ENCODE measurements around the gene ADAMTS6.

ADAMTS6 gene

GRCh38 chr5:65104831-65105230 lies 376.9 kb downstream of the ADAMTS6 start:
- TF ChIP-seq FOXP2 (optimal IDR thresholded peaks at IDR 0.05; ENCODE audit: borderline replicate concordance, extremely low read depth, extremely low read length, insufficient read depth) (no peak), POLR2AphosphoS5 (IDR thresholded peaks at IDR 0.05; ENCODE audit: low read depth, low read length) (no peak), SIN3A (IDR thresholded peaks at IDR 0.05; ENCODE audit: borderline replicate concordance, insufficient read depth, low read length) (no peak), REST (IDR thresholded peaks at IDR 0.05; ENCODE audit: insufficient read depth in 1 of 2, low read depth in 2 of 2, low read length in 2 of 2) (no peak), TAF1 (IDR thresholded peaks at IDR 0.05; ENCODE audit: borderline replicate concordance, insufficient read depth, low read length) (no peak)

- no peak for TF ChIP-seq TAF1 (IDR thresholded peaks at IDR 0.05; ENCODE audit: borderline replicate concordance, insufficient read depth, low read length)
- no peak for TF ChIP-seq POLR2AphosphoS5 (IDR thresholded peaks at IDR 0.05; ENCODE audit: low read depth, low read length)
- no peak for TF ChIP-seq FOXP2 (optimal IDR thresholded peaks at IDR 0.05; ENCODE audit: borderline replicate concordance, extremely low read depth, extremely low read length, insufficient read depth)
- TF ChIP-seq REST (IDR thresholded peaks at IDR 0.05; ENCODE audit: insufficient read depth in 1 of 2, low read depth in 2 of 2, low read length in 2 of 2), result no peak
- no peak for TF ChIP-seq SIN3A (IDR thresholded peaks at IDR 0.05; ENCODE audit: borderline replicate concordance, insufficient read depth, low read length)
Observed at GRCh38 chr5:65103756-65104440, 377.8 kb downstream of the ADAMTS6 start.

GRCh38 chr5:65102976-65103711 lies 378.6 kb downstream of the ADAMTS6 start:
- no peak for TF ChIP-seq TAF1 (IDR thresholded peaks at IDR 0.05; ENCODE audit: borderline replicate concordance, insufficient read depth, low read length)
- no peak for TF ChIP-seq FOXP2 (optimal IDR thresholded peaks at IDR 0.05; ENCODE audit: borderline replicate concordance, extremely low read depth, extremely low read length, insufficient read depth)
- TF ChIP-seq POLR2AphosphoS5 (IDR thresholded peaks at IDR 0.05; ENCODE audit: low read depth, low read length), result no peak
- TF ChIP-seq REST (IDR thresholded peaks at IDR 0.05; ENCODE audit: insufficient read depth in 1 of 2, low read depth in 2 of 2, low read length in 2 of 2), result no peak
- TF ChIP-seq SIN3A (IDR thresholded peaks at IDR 0.05; ENCODE audit: borderline replicate concordance, insufficient read depth, low read length), result no peak

- no peak for TF ChIP-seq POLR2AphosphoS5 (IDR thresholded peaks at IDR 0.05; ENCODE audit: low read depth, low read length)
Observed at GRCh38 chr5:65102371-65102975, 379.2 kb downstream of the ADAMTS6 start.

GRCh38 chr5:65101632-65102100 lies 380.1 kb downstream of the ADAMTS6 start:
- TF ChIP-seq FOXP2 (optimal IDR thresholded peaks at IDR 0.05; ENCODE audit: borderline replicate concordance, extremely low read depth, extremely low read length, insufficient read depth), result no peak
- no peak for TF ChIP-seq REST (IDR thresholded peaks at IDR 0.05; ENCODE audit: insufficient read depth in 1 of 2, low read depth in 2 of 2, low read length in 2 of 2)
- no peak for TF ChIP-seq TAF1 (IDR thresholded peaks at IDR 0.05; ENCODE audit: borderline replicate concordance, insufficient read depth, low read length)
- no peak for TF ChIP-seq POLR2AphosphoS5 (IDR thresholded peaks at IDR 0.05; ENCODE audit: low read depth, low read length)
- no peak for TF ChIP-seq SIN3A (IDR thresholded peaks at IDR 0.05; ENCODE audit: borderline replicate concordance, insufficient read depth, low read length)
